Stimulated activated CD8-positive, alpha-beta memory T cell treated with anti-CD3 and anti-CD28 coated beads, Interleukin-2, amount 100 ng/mL, for 48 hours (primary cell): ENCODE results near the gene INSYN1.
"Not testable (repeated sequence)": the region's sequence is repeated elsewhere in the genome, so short reads cannot be mapped to it uniquely, and the experiment has no call there.

Experiments used
- DNase-seq, 2 donors: peaks; one replicate each; pipeline ENCODE4 v3.0.0-alpha.2; 2020; ENCODE audit warnings: low read depth in 2 of 2

INSYN1 gene

DNA sequence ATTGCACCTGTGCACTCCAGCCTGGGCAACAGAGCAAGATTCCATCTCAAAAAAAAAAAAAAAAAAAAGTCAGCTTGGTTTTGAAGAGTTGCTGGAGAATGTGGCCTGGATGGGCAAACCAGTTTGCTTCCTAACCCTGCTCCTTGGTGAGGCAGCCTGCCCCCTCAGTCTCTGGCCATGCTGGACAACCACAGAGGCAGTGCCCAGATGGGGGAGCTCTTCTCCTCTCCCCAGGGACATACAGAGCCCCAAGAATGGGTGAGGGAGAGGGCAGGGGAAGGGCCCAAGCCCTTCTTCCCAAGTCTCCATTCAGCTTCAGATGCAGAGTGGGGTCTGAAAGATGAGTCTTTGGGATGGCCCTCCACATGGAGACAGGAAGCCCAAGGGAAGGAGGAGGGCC, 41.0 kb downstream of the INSYN1 start:
- DNase-seq = no peak

DNA sequence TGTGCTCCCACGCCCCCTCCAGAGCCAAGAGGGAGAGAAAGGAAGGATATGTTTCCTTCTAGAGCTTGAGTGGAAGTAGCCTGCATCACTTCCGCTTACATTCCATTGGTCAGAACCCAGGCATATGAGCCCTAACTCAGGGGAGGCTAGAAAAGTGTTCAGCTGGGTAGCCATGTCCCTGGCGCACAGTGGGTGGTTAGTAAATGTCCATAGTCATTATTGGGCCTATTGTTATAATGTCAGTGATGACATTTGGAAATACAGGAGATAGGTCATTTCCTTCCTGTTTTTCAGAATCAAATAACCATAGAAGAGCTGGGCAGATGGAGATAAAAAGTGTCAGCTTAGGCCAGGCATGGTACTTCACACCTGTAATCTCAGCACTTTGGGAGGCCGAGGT, 41.6 kb downstream of the INSYN1 start:
- no peak for DNase-seq

DNA sequence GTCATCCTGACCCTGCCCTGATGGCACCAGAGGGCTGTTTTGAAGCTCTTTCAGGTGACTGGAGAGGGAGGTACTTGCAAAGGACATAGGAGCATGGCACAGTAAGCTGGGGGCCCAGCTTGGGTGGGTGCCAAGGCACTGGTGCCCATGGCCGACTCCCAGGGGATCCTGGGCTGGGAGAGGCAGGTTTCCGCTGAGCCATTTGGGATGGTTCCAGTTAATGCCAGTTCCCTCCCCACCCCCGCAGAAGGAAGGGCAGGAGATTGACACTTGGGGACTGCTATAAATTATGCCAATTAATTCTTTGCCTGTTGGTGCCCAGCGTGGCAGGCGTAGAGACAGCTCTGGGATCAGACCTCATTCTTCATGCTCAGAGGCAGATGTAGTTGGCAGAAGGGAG, 42.8 kb downstream of the INSYN1 start:
- DNase-seq = no peak

GRCh38 chr15:73709686-73710085, 43.5 kb downstream of the INSYN1 start:
- DNase-seq = no peak

- no peak for DNase-seq
Measured at GRCh38 chr15:73709241-73709640, 43.9 kb downstream of the INSYN1 start.

GRCh38 chr15:73708691-73709090, 44.5 kb downstream of the INSYN1 start:
- no peak for DNase-seq

- peak; percentile 43 to 48 for DNase-seq
Measured at GRCh38 chr15:73704869-73705645, 48.1 kb downstream of the INSYN1 start.

DNA sequence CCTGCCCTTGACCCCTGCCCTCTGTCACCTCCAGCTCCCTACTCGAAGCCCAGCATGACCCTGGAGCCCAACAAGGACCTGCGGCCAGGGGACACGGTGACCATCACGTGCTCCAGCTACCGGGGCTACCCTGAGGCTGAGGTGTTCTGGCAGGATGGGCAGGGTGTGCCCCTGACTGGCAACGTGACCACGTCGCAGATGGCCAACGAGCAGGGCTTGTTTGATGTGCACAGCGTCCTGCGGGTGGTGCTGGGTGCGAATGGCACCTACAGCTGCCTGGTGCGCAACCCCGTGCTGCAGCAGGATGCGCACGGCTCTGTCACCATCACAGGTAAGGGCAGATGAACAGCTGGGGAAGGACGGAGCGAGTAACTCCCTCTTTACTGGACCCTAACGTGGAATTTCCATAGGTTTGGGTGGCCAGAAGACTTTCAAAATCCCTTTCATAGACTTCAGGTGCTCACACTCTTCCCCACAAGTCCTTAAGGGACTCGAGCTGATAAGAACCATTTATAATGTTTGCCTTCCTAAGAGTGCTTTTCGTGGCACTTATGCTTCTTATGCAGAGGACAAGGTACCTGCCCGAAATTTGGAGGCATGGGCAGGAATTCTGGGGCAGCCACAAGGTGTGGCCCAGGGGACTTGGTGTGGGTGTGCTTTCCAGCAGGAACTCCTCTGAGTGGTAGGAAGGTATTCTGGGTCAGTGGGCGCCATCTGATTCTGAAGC, 48.8 kb downstream of the INSYN1 start:
- DNase-seq = not testable (repeated sequence)

DNA sequence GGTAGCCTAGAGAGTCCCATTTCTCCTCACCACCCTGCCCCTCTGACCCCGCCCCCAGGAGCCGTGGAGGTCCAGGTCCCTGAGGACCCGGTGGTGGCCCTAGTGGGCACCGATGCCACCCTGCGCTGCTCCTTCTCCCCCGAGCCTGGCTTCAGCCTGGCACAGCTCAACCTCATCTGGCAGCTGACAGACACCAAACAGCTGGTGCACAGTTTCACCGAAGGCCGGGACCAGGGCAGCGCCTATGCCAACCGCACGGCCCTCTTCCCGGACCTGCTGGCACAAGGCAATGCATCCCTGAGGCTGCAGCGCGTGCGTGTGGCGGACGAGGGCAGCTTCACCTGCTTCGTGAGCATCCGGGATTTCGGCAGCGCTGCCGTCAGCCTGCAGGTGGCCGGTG, 49.5 kb downstream of the INSYN1 start:
- not testable (repeated sequence) for DNase-seq

DNA sequence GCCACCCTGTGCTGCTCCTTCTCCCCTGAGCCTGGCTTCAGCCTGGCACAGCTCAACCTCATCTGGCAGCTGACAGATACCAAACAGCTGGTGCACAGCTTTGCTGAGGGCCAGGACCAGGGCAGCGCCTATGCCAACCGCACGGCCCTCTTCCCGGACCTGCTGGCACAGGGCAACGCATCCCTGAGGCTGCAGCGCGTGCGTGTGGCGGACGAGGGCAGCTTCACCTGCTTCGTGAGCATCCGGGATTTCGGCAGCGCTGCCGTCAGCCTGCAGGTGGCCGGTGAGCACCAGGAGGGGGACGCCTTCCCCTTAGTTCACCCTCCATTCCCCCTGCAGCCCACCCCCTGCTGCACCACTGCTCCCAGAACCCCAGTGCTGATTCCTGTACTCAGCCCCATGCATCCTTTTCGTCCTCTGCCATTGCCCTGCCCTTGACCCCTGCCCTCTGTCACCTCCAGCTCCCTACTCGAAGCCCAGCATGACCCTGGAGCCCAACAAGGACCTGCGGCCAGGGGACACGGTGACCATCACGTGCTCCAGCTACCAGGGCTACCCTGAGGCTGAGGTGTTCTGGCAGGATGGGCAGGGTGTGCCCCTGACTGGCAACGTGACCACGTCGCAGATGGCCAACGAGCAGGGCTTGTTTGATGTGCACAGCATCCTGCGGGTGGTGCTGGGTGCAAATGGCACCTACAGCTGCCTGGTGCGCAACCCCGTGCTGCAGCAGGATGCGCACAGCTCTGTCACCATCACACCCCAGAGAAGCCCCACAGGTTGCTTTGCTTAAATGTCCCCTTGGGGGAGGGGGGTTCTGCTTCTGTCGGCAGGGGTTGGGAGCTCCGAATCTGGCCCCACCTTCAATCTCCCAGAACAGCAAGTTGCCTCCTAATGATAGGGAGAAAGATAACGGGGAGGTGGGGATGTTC, 50.6 kb downstream of the INSYN1 start:
- not testable (repeated sequence) for DNase-seq

GRCh38 chr15:73700041-73700842, 52.9 kb downstream of the INSYN1 start:
- DNase-seq = peak; percentile 34 to 61

- DNase-seq = no peak
Measured at GRCh38 chr15:73699249-73700040, 53.7 kb downstream of the INSYN1 start.

- peak; percentile 62 to 65 for DNase-seq
Measured at GRCh38 chr15:73697033-73697467, 56.1 kb downstream of the INSYN1 start.

- DNase-seq = no peak
Measured at GRCh38 chr15:73696641-73697001, 56.5 kb downstream of the INSYN1 start.

DNA sequence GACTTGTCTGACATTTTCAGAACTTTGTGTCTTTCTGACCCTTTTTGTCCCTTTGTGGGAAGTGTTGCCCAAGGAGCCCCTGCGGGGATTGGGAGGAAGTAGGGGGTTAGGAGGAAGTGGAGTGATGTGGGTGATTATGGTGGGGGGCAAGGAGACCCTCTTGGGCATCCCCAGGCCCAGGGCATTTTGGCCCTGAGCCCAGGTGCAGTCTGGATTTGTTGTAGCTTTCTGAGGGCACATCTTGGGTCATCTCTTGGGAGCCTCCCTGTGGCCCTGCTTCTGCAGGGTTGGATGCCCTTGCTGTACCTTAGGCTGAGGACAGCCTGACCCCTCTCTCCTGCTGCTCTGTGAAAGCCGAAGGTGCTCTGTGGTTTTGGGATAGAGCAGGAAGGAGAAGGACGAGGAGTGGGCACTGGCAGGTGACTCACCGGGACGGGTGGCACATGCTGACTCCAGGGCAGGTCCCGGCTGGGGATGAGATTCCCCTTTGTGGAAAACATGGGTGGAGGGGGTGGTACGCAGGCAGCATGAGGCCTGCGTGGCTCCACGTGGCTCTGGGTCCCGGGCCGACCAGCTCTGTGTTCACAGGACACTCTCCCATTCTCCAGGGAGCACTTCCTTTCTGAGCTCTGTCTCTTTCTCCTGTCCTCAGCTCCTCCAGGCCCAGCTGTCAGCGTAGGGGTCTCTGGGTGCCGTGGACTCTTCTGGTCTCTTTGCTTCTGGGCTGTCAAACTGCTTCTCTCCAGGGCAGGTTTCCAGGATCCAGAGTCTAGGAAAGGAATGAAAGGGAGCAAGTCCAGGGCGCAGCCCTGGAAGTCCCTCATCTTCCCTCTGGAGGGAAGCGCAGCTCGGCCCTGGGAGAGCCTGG, 57.1 kb downstream of the INSYN1 start:
- DNase-seq = no peak

- no peak for DNase-seq
Measured at GRCh38 chr15:73694419-73694818, 58.7 kb downstream of the INSYN1 start.

- DNase-seq = no peak
Measured at GRCh38 chr15:73691396-73691795, 61.8 kb downstream of the INSYN1 start.

- DNase-seq = no peak
Measured at GRCh38 chr15:73688455-73688854, 64.7 kb downstream of the INSYN1 start.

DNA sequence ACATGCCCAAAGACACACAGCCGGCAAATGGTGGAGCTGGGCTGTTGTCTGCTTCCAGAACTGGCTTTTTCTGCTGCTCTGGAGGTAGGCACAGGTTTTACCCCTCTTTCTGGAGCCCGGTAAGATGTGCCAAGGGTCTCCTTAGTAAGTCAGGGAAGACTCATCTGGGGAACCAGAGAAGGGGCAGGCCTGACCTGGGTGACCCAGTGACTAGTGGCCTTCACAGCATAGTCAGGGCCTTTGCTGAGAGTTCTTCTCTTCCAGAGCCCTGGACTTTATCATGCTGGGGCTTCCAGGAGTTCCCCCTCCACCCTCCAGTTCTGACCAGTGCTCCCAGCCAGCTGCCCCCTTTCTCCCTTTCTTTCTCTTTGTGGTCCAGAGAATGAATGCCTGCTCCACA, 65.8 kb downstream of the INSYN1 start:
- DNase-seq = no peak
